HepG2 (cell line): ENCODE results near the gene CDIP1. TPM values are rescaled to one million over a fixed set of nuclear protein-coding genes. Genes with fewer than 3 reads are reported as not detected.

Experiments
- ATAC-seq: fragments of 200-7000 bp; cut with Tn5 transposase; 3 replicates; pipeline ENCODE4 v1.9.1; 2020; ENCODE audit warnings: mild to moderate bottlenecking, moderate library complexity
- BruUV-seq: library from RNA; stranded (reverse); fragments of 400-500 nt; replicated peaks from 2 replicates; lab custom pipeline; 2021; lab: Mats Ljungman, UMichigan
- CTCF ChIA-PET: fragments of 300-600 bp; formaldehyde crosslinking; extraction: SDS; loops from one replicate; lab custom pipeline; 2021; ENCODE audit warnings: low total read pairs, inconsistent platforms, low intra/inter-chr PET ratio; lab: Yijun Ruan, JAX
- POLR2A ChIA-PET: fragments of 350-600 bp; sonication (Branson Sonifier 250); formaldehyde crosslinking; loops from one replicate; lab custom pipeline; 2020; ENCODE audit warnings: antibody characterized with exemption, inconsistent platforms; lab: Yijun Ruan, JAX
- DNase-seq: peaks from one replicate; pipeline ENCODE4 v3.0.0-alpha.2; 2015; ENCODE audit warnings: low spot score
- FAIRE-seq: peaks from 3 replicates; lab custom pipeline; 2011; peaks lifted over from hg19 to GRCh38; lab: Jason Lieb, UNC
- H2AFZ ChIP-seq: one replicate; pipeline ENCODE4 v1.6.1; 2011; ENCODE audit warnings: low read length, inconsistent platforms
- H3K27ac ChIP-seq: fragments of 300-600 bp; 3 replicates; pipeline ENCODE4 v1.8.0; 2011; ENCODE audit warnings: mixed run types, mild to moderate bottlenecking, mixed read lengths, low read length, inconsistent platforms; ENCODE audit not compliant: insufficient read depth; ENCODE audit errors: extremely low read length
- H3K27me3 ChIP-seq, 2 experiments: fragments of 200-600 bp in 1 of 2; 2 replicates in 1 of 2; 3 replicates in 1 of 2; pipeline versions ENCODE4 v1.6.0 to v1.8.0; 2011; ENCODE audit warnings: low read length in 2 of 2, mild to moderate bottlenecking in 2 of 2, moderate library complexity in 2 of 2, inconsistent platforms in 1 of 2; ENCODE audit not compliant: insufficient read depth in 2 of 2, control insufficient read depth in 1 of 2
- H3K36me3 ChIP-seq, 2 experiments: fragments of 200-600 bp in 1 of 2; replicated peaks in 1 of 2; 2 replicates in 1 of 2; 3 replicates in 1 of 2; pipeline versions ENCODE4 v1.5.1 to v1.8.0; 2011; ENCODE audit warnings: low read length in 2 of 2, inconsistent platforms in 1 of 2; ENCODE audit not compliant: insufficient read depth in 2 of 2, control insufficient read depth in 1 of 2
- H3K4me1 ChIP-seq: 2 replicates; pipeline ENCODE4 v1.5.1; 2012; ENCODE audit warnings: low read length, inconsistent platforms; ENCODE audit not compliant: insufficient read depth
- H3K4me2 ChIP-seq: 2 replicates; pipeline ENCODE4 v1.6.0; 2011; ENCODE audit warnings: low read depth, low read length, inconsistent platforms
- H3K4me3 ChIP-seq, 3 experiments: fragments of 200-600 bp in 1 of 3; sonication (generic), shearing (Covaris generic) in 1 of 3; replicated peaks in 1 of 3; 2 replicates each; pipeline ENCODE4 v1.5.1; 2011 to 2016; ENCODE audit warnings: low read length in 3 of 3, inconsistent platforms in 2 of 3, low read depth in 2 of 3, mild to moderate bottlenecking in 2 of 3, control low read depth in 1 of 3, mixed read lengths in 1 of 3; ENCODE audit not compliant: insufficient read depth in 1 of 3
- H3K79me2 ChIP-seq: one replicate; pipeline ENCODE4 v1.6.1; 2011; ENCODE audit warnings: low read length, inconsistent platforms; ENCODE audit not compliant: insufficient read depth
- H3K9ac ChIP-seq: 2 replicates; pipeline ENCODE4 v1.6.0; 2011; ENCODE audit warnings: mild to moderate bottlenecking, low read depth, low read length, inconsistent platforms; ENCODE audit not compliant: insufficient read depth
- H3K9me3 ChIP-seq: 2 replicates; pipeline ENCODE4 v1.5.1; 2012; ENCODE audit warnings: mild to moderate bottlenecking, low read length
- H4K20me1 ChIP-seq: 2 replicates; pipeline ENCODE4 v1.6.0; 2011; ENCODE audit warnings: inconsistent platforms, mild to moderate bottlenecking, low read length, moderate library complexity; ENCODE audit not compliant: insufficient read depth
- CENPT ChIP-seq: sonication (generic); formaldehyde crosslinking; IDR thresholded peaks from 2 replicates; pipeline ENCODE4 v1.8.0; 2022; ENCODE audit warnings: low read depth, mild to moderate bottlenecking, moderate library complexity, missing genetic modification reagents
- ISL2 ChIP-seq: sonication (generic); formaldehyde crosslinking; IDR thresholded peaks from 2 replicates; pipeline ENCODE4 v1.5.0; 2020; ENCODE audit warnings: missing genetic modification reagents
- MEF2D ChIP-seq: sonication (generic); formaldehyde crosslinking; IDR thresholded peaks from 2 replicates; pipeline ENCODE4 v1.5.1; 2020; ENCODE audit warnings: mild to moderate bottlenecking, missing genetic modification reagents
- PRMT3 ChIP-seq: sonication (generic); formaldehyde crosslinking; IDR thresholded peaks from 2 replicates; pipeline ENCODE4 v1.8.1; 2022; ENCODE audit warnings: low read depth, mild to moderate bottlenecking, moderate library complexity, missing genetic modification reagents, borderline replicate concordance
- U2AF1 ChIP-seq: fragments of 200-400 bp; formaldehyde crosslinking; optimal IDR thresholded peaks from 2 replicates; pipeline ENCODE3; 2017; ENCODE audit warnings: mild to moderate bottlenecking, low read depth, low read length
- ZNF530 ChIP-seq: sonication (generic); formaldehyde crosslinking; IDR thresholded peaks from 2 replicates; pipeline ENCODE4 v1.5.0; 2020; ENCODE audit warnings: low read depth, mild to moderate bottlenecking, missing genetic modification reagents
- ZXDC ChIP-seq: sonication (generic); formaldehyde crosslinking; IDR thresholded peaks from 2 replicates; pipeline ENCODE4 v1.5.0; 2020; ENCODE audit warnings: mild to moderate bottlenecking, missing genetic modification reagents
- WGBS: methylation state at CpG from one replicate; pipeline ENCODE4 v1.1.6; 2017; ENCODE audit warnings: low lambda C conversion rate; 5-methylcytosine and 5-hydroxymethylcytosine counted together
- in situ Hi-C: cut with HindIII; loops from 2 replicates; pipeline ENCODE4 v1.10.0; 2017; ENCODE audit warnings: low pct_unique_long_range_greater_than_20kb; ENCODE audit not compliant: extremely low pct_ligation_motif_present
- intact Hi-C: fragments of 100-400 bp; cut with micrococcal nuclease; formaldehyde crosslinking; loops from one replicate; pipeline ENCODE4 v1.10.0; 2022; ENCODE audit not compliant: unreplicated experiment
- polyA plus RNA-seq, 8 experiments: library from polyadenylated mRNA; depleted of rRNA in 3 of 8; stranded (reverse) in 7 of 8; unstranded in 1 of 8; fragments of >200 nt; fragmentation: Illumina TruSeq in 4 of 8; extraction: Trizol in 4 of 8; gene quantifications; 2 replicates each; pipeline versions ENCODE4 v1.2.1 to v1.2.3, GENCODE V29; 2011 to 2016; ENCODE audit warnings: low read depth in 4 of 8, missing spikeins in 1 of 8, mixed read lengths in 1 of 8; ENCODE audit not compliant: insufficient read depth in 1 of 8
- total RNA-seq, 5 experiments: library from RNA; depleted of rRNA; stranded (reverse); fragments of >200 nt; fragmentation: Illumina TruSeq; extraction: Trizol; gene quantifications; 2 replicates each; pipeline ENCODE4 v1.2.3, GENCODE V29; 2016; ENCODE audit warnings: low read depth in 1 of 5

Gene CDIP1
- total and polyA plus RNA-seq, 2 of the 13 experiments (the other 11 are each of a cell fraction or from before 2014, with no cell fraction given) = 31.2 to 56.7 TPM

DNA sequence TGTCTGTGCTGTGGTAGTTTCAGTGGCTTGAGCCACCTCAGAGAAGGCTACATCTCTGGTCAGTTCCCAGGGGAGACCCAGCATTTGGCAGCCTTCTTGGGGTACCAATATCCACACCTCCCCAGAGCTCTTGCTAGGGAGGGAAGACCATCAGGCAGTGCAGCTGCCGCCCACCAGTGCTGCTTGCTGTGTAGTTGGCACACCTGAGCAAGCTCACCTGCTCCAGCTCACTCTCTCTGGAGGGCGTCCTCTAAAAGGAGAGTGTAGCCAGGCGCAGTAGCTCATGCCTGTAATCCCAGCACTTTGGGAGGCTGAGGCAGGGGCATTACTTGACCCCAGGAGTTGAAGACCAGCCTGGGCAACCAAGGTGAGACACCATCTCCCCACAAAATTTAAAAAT, 29.8 kb downstream of the CDIP1 start:
- Histone ChIP-seq H3K9me3 (no peaks in the 10 kb centered on the region), H3K4me2 (no peak overlapping the region), H3K79me2 (peaks cover 7% of the 10 kb centered on the region), H3K27ac (no peak overlapping the region), H4K20me1 (peaks cover 17% of the 10 kb centered on the region), H3K4me3 (no peak overlapping the region), H3K4me1 (no peaks in the 10 kb centered on the region), H2AFZ (no peak overlapping the region), H3K36me3 (peaks cover 29 to 65% of the 10 kb centered on the region in 2 experiments), H3K27me3 (no peaks in the 10 kb centered on the region), H3K9ac (no peak overlapping the region)
- BruUV-seq = no TSS peak
- TF ChIP-seq U2AF1 (no peak), PRMT3 (CRISPR knock-in tag) (no peak), ZNF530 (CRISPR knock-in tag) (no peak), CENPT (CRISPR knock-in tag) (no peak), ZXDC (no peak), MEF2D (CRISPR knock-in tag) (no peak), ISL2 (CRISPR knock-in tag) (no peak)
- no peak for FAIRE-seq
- no peak for ATAC-seq
- ChIA-PET CTCF (no interaction called here), POLR2A (interaction anchor here (1.2 to 2.0 kb wide), 2 partner anchors 10 to 30 kb away, joined by 3 to 6 read pairs; partner anchors contain the start of gene CDIP1)
- intact Hi-C loops (no loop called here), in situ Hi-C loops (loop anchor here (25.0 kb wide), 1 partner anchor 453 kb away; the partner anchor contains the start of gene SEC14L5)
- DNase-seq = no peak
- 96% methylated on average over 3 of the region's 3 CpGs for WGBS
